IMR-90 (cell line): ENCODE data around the gene SYNGR2. TPM values are rescaled to one million over a fixed set of nuclear protein-coding genes. Genes with fewer than 3 reads are reported as not detected.

Source experiments
- ATAC-seq: fragments of 200-7000 bp; cut with Tn5 transposase; 2 replicates; pipeline ENCODE4 v1.9.1; 2020; ENCODE audit warnings: low read depth, mild to moderate bottlenecking, moderate library complexity
- BruUV-seq: library from RNA; stranded (reverse); fragments of 400-500 nt; replicated peaks from 2 replicates; lab custom pipeline; 2021; lab: Mats Ljungman, UMichigan
- CTCF ChIA-PET: fragments of 300-600 bp; formaldehyde crosslinking; extraction: SDS; loops from one replicate; lab custom pipeline; 2021; ENCODE audit warnings: antibody characterized with exemption; lab: Yijun Ruan, JAX
- POLR2A ChIA-PET: fragments of 300-600 bp; sonication (Branson Sonifier 250); formaldehyde crosslinking; loops from one replicate; lab custom pipeline; 2022; ENCODE audit warnings: antibody characterized with exemption; ENCODE audit not compliant: unreplicated experiment; lab: Charles Lee
- DNase-seq: peaks from one replicate; pipeline ENCODE4 v3.0.0; 2013
- H2AFZ ChIP-seq: replicated peaks from 2 replicates; pipeline ENCODE3; 2013; ENCODE audit warnings: low read length, mild to moderate bottlenecking; ENCODE audit not compliant: poor library complexity
- H2AK5ac ChIP-seq: 2 replicates; pipeline ENCODE4 v1.6.1; 2013; ENCODE audit warnings: low read depth, low read length, inconsistent platforms
- H2AK9ac ChIP-seq: replicated peaks from 2 replicates; pipeline ENCODE3; 2013; ENCODE audit warnings: mild to moderate bottlenecking, low read depth, low read length, moderate library complexity; ENCODE audit not compliant: poor library complexity
- H2BK120ac ChIP-seq: 2 replicates; pipeline ENCODE4 v1.6.1; 2013; ENCODE audit warnings: low read depth, low read length, inconsistent platforms
- H2BK15ac ChIP-seq: 3 replicates; pipeline ENCODE4 v1.6.1; 2013; ENCODE audit warnings: low read depth, low read length, inconsistent platforms
- H2BK20ac ChIP-seq: 2 replicates; pipeline ENCODE4 v1.6.1; 2013; ENCODE audit warnings: low read depth, mild to moderate bottlenecking, inconsistent platforms, low read length, moderate library complexity
- H2BK5ac ChIP-seq: 2 replicates; pipeline ENCODE4 v1.6.1; 2013; ENCODE audit warnings: mild to moderate bottlenecking, low read depth, low read length, inconsistent platforms; ENCODE audit not compliant: poor library complexity, severe bottlenecking
- H3K14ac ChIP-seq: replicated peaks from 2 replicates; pipeline ENCODE4 v1.6.1; 2013; ENCODE audit warnings: low read depth, low read length, inconsistent platforms
- H3K18ac ChIP-seq: 2 replicates; pipeline ENCODE4 v1.6.1; 2013; ENCODE audit warnings: low read depth, low read length, control low read depth
- H3K23ac ChIP-seq: 2 replicates; pipeline ENCODE4 v1.6.1; 2013; ENCODE audit warnings: low read depth, low read length, inconsistent platforms
- H3K27ac ChIP-seq: 2 replicates; pipeline ENCODE4 v1.5.1; 2013; ENCODE audit warnings: mild to moderate bottlenecking, control low read depth, low read length; ENCODE audit not compliant: insufficient read depth
- H3K27me3 ChIP-seq: 2 replicates; pipeline ENCODE4 v1.6.1; 2013; ENCODE audit warnings: low read length; ENCODE audit not compliant: control insufficient read depth, insufficient read depth
- H3K36me3 ChIP-seq: 2 replicates; pipeline ENCODE4 v1.6.1; 2013; ENCODE audit warnings: low read length, mixed read lengths; ENCODE audit not compliant: control insufficient read depth, insufficient read depth
- H3K4ac ChIP-seq: 2 replicates; pipeline ENCODE4 v1.6.1; 2013; ENCODE audit warnings: low read depth, low read length, inconsistent platforms
- H3K4me1 ChIP-seq: 2 replicates; pipeline ENCODE4 v1.6.1; 2013; ENCODE audit warnings: low read length, mixed read lengths; ENCODE audit not compliant: control insufficient read depth, insufficient read depth
- H3K4me2 ChIP-seq: 2 replicates; pipeline ENCODE4 v1.6.1; 2013; ENCODE audit warnings: low read depth, mild to moderate bottlenecking, control low read depth, low read length, moderate library complexity
- H3K4me3 ChIP-seq: 2 replicates; pipeline ENCODE4 v1.5.1; 2013; ENCODE audit warnings: low read depth, mild to moderate bottlenecking, control low read depth, low read length, moderate library complexity; ENCODE audit not compliant: insufficient read depth
- H3K56ac ChIP-seq: 2 replicates; pipeline ENCODE4 v1.6.1; 2013; ENCODE audit warnings: low read length, inconsistent platforms; ENCODE audit not compliant: insufficient read depth; ENCODE audit errors: extremely low read depth
- H3K79me1 ChIP-seq, 2 experiments: 2 replicates each; pipeline ENCODE4 v1.6.1; 2013; ENCODE audit warnings: low read length in 2 of 2, inconsistent platforms in 1 of 2, low read depth in 1 of 2
- H3K9ac ChIP-seq: 2 replicates; pipeline ENCODE4 v1.6.1; 2013; ENCODE audit warnings: low read depth, low read length, control low read depth
- H3K9me1 ChIP-seq: 2 replicates; pipeline ENCODE4 v1.6.1; 2013; ENCODE audit warnings: low read length, inconsistent platforms; ENCODE audit not compliant: insufficient read depth
- H3K9me3 ChIP-seq: 2 replicates; pipeline ENCODE4 v1.6.1; 2013; ENCODE audit warnings: low read length; ENCODE audit not compliant: control insufficient read depth, insufficient read depth
- H4K20me1 ChIP-seq: 2 replicates; pipeline ENCODE4 v1.6.1; 2013; ENCODE audit warnings: low read length, inconsistent platforms; ENCODE audit not compliant: insufficient read depth
- H4K5ac ChIP-seq: 2 replicates; pipeline ENCODE4 v1.6.1; 2013; ENCODE audit warnings: mild to moderate bottlenecking, low read depth, low read length, control low read depth
- H4K8ac ChIP-seq, 2 experiments: 2 replicates each; pipeline ENCODE4 v1.6.1; 2013; ENCODE audit warnings: low read depth in 2 of 2, low read length in 2 of 2, control low read depth in 1 of 2, inconsistent platforms in 1 of 2
- H4K91ac ChIP-seq: 2 replicates; pipeline ENCODE4 v1.6.1; 2013; ENCODE audit warnings: low read depth, low read length, inconsistent platforms; ENCODE audit not compliant: insufficient read depth
- BHLHE40 ChIP-seq: fragments of 150-350 bp; IDR thresholded peaks from 2 replicates; pipeline ENCODE4 v1.6.1; 2016; ENCODE audit warnings: mild to moderate bottlenecking, low read depth, low read length
- CHD1 ChIP-seq: IDR thresholded peaks from 2 replicates; pipeline ENCODE4 v1.6.1; 2012; ENCODE audit warnings: low read depth, low read length, improper control_type of control experiment
- ELK1 ChIP-seq: fragments of 150-350 bp; IDR thresholded peaks from 2 replicates; pipeline ENCODE4 v1.6.1; 2016; ENCODE audit warnings: low read depth, mild to moderate bottlenecking, low read length, moderate library complexity, borderline replicate concordance
- FOS ChIP-seq: fragments of 150-350 bp; IDR thresholded peaks from 2 replicates; pipeline ENCODE4 v1.6.1; 2016; ENCODE audit warnings: low read depth, low read length
- MXI1 ChIP-seq: IDR thresholded peaks from 2 replicates; pipeline ENCODE4 v1.6.1; 2012; ENCODE audit warnings: low read depth, mild to moderate bottlenecking, low read length, moderate library complexity, borderline replicate concordance
- NFE2L2 ChIP-seq: fragments of 150-350 bp; IDR thresholded peaks from 2 replicates; pipeline ENCODE4 v1.6.1; 2016; ENCODE audit warnings: low read depth, mild to moderate bottlenecking, low read length
- POLR2A ChIP-seq: IDR thresholded peaks from 2 replicates; pipeline ENCODE4 v1.6.1; 2012; ENCODE audit warnings: mild to moderate bottlenecking, low read depth, low read length
- RCOR1 ChIP-seq: IDR thresholded peaks from 2 replicates; pipeline ENCODE4 v1.6.1; 2012; ENCODE audit warnings: mild to moderate bottlenecking, low read length, improper control_type of control experiment; ENCODE audit not compliant: insufficient replicate concordance
- RFX5 ChIP-seq: IDR thresholded peaks from 2 replicates; pipeline ENCODE4 v1.8.0; 2012; ENCODE audit warnings: low read depth, mild to moderate bottlenecking, low read length, moderate library complexity
- WGBS, 2 experiments: methylation state at CpG; one replicate each; pipeline versions ENCODE4 v1.1.5 to v1.1.7; 2013; ENCODE audit warnings: missing lambda C conversion rate in 2 of 2; ENCODE audit not compliant: insufficient read length in 1 of 2; ENCODE audit errors: extremely low coverage in 2 of 2; 5-methylcytosine and 5-hydroxymethylcytosine counted together
- dilution Hi-C: fragments of 300-500 bp; cut with HindIII; formaldehyde crosslinking; loops from one replicate; pipeline ENCODE4 v1.14.3; 2018; ENCODE audit warnings: low sequenced_read_pairs; ENCODE audit not compliant: unreplicated experiment
- in situ Hi-C: fragments of 300-500 bp; cut with MboI; formaldehyde crosslinking; loops from 3 replicates; pipeline ENCODE4 v1.14.3; 2019; ENCODE audit warnings: low sequenced_read_pairs, inconsistent platforms, mixed read lengths
- intact Hi-C: fragments of 100-400 bp; cut with micrococcal nuclease; formaldehyde crosslinking; loops from 2 replicates; pipeline ENCODE4 v1.10.0; 2022
- polyA plus RNA-seq, 3 experiments: library from polyadenylated mRNA; depleted of rRNA; stranded (reverse); fragments of >200 nt; gene quantifications; 2 replicates each; pipeline ENCODE4 v1.2.3, GENCODE V29; 2012; ENCODE audit warnings: low replicate concordance in 1 of 3
- total RNA-seq: library from RNA; depleted of rRNA; stranded (reverse); fragments of >200 nt; gene quantifications from 2 replicates; pipeline ENCODE4 v1.2.3, GENCODE V29; 2012
- TF ChIP-seq, protein P1 (sequence below): fragments of 150-350 bp; IDR thresholded peaks from 2 replicates; pipeline ENCODE4 v1.6.1; 2017; ENCODE audit warnings: mild to moderate bottlenecking, antibody characterized with exemption, low read length, low read depth
- TF ChIP-seq, protein P2 (sequence below): conservative IDR thresholded peaks from 2 replicates; pipeline ENCODE4 v1.5.1; 2012; ENCODE audit warnings: mild to moderate bottlenecking, low read depth, low read length, improper control_type of control experiment

SYNGR2 gene
- total and polyA plus RNA-seq, 2 of the 4 experiments (the other 2 are of a cell fraction), result 11.1 to 63.1 TPM

DNA sequence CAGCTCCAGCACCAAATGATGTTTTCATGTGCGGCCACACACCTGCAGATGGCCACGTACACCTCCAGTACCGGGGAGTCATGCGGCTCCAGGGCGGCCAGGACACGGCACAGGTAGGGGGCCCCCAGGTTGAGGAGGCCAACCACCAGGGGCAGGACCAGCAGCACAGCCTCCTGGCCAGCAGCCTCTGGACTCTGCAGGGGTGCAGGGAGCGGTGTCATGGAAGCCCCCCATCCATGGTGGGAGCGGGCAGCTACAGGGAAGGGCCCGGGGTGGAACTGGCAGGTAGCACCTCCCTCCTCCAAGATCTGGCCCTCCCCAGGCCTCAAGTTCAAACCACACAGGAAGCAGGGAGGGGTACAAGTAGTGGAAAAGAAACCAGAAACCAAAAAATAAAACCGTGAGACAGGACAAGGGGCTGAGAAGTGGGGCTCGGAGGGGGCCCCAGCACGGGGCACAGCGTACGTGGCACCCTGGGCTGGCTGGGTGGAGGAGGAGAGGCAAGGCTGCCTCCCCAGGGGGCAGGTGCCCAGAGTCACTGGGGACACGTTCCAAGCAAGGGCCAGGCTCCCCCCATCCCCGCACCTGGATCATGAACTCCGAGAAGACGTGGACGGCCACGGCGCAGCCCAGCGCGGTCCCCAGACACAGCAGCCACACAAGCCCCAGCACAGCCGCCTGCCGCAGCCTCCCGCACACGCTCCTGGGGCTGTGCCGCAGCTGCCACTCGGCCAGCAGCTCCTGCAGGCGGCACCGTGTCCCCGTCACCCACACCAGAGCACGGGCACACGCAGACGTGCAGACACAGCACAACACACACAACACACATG, 47.2 kb upstream of the SYNGR2 start (continued):
- no peak for TF ChIP-seq RCOR1

- BruUV-seq, result no TSS peak
- Histone ChIP-seq H2BK5ac (no peak overlapping the region), H3K9me1 (no peaks in the 10 kb centered on the region), H3K4me3 (no peak overlapping the region), H3K56ac (no peak overlapping the region), H3K9me3 (no peaks in the 10 kb centered on the region), H3K27me3 (peaks cover 7% of the 10 kb centered on the region; the same call in 1 of the 2 replicates), H2BK120ac (no peak overlapping the region), H4K20me1 (no peaks in the 10 kb centered on the region; the same call in 1 of the 2 replicates), H3K4ac (no peak overlapping the region), H3K79me1 (no peaks in the 10 kb centered on the region), H4K91ac (no peak overlapping the region), H3K14ac (no peak overlapping the region), H3K4me1 (no peaks in the 10 kb centered on the region), H2AK5ac (no peak overlapping the region), H2BK20ac (no peak overlapping the region), H2AFZ (no peak overlapping the region), H3K27ac (no peak overlapping the region), H4K8ac (no peak overlapping the region), H3K4me2 (no peak overlapping the region), H3K9ac (no peak overlapping the region), H3K23ac (no peak overlapping the region), H2AK9ac (no peak overlapping the region), H3K18ac (no peak overlapping the region), H4K5ac (no peak overlapping the region), H3K36me3 (no peaks in the 10 kb centered on the region), H2BK15ac (no peak overlapping the region)
- CTCF ChIA-PET, result interaction anchor here (0.9 kb wide), 1 partner anchor 55 kb away, joined by 3 read pairs; no protein-coding TSS in a partner anchor
- dilution Hi-C loops (no loop called here), in situ Hi-C loops (no loop called here), intact Hi-C loops (no loop called here)
- POLR2A ChIA-PET, result no interaction called here
- no peak for DNase-seq
- no peak for ATAC-seq
- WGBS, 2 experiments, result 82% methylated on average over 6 of the region's 11 CpGs; no CpG with 5 or more reads in 1 of the 2 experiments
- TF ChIP-seq ELK1 (no peak), NFE2L2 (no peak), FOS (no peak), POLR2A (no peak), MXI1 (no peak), RFX5 (no peak), BHLHE40 (no peak), CHD1 (no peak)
- TF ChIP-seq, protein P1, sequence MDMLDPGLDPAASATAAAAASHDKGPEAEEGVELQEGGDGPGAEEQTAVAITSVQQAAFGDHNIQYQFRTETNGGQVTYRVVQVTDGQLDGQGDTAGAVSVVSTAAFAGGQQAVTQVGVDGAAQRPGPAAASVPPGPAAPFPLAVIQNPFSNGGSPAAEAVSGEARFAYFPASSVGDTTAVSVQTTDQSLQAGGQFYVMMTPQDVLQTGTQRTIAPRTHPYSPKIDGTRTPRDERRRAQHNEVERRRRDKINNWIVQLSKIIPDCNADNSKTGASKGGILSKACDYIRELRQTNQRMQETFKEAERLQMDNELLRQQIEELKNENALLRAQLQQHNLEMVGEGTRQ, result no peak
- TF ChIP-seq, protein P2, sequence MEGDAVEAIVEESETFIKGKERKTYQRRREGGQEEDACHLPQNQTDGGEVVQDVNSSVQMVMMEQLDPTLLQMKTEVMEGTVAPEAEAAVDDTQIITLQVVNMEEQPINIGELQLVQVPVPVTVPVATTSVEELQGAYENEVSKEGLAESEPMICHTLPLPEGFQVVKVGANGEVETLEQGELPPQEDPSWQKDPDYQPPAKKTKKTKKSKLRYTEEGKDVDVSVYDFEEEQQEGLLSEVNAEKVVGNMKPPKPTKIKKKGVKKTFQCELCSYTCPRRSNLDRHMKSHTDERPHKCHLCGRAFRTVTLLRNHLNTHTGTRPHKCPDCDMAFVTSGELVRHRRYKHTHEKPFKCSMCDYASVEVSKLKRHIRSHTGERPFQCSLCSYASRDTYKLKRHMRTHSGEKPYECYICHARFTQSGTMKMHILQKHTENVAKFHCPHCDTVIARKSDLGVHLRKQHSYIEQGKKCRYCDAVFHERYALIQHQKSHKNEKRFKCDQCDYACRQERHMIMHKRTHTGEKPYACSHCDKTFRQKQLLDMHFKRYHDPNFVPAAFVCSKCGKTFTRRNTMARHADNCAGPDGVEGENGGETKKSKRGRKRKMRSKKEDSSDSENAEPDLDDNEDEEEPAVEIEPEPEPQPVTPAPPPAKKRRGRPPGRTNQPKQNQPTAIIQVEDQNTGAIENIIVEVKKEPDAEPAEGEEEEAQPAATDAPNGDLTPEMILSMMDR, result no peak
These were observed 46.6 kb upstream of the SYNGR2 start for GRCh38 chr17:78121801-78122215.
